Measurements from ENCODE around the gene CELF2.

The CELF2 gene

DNA sequence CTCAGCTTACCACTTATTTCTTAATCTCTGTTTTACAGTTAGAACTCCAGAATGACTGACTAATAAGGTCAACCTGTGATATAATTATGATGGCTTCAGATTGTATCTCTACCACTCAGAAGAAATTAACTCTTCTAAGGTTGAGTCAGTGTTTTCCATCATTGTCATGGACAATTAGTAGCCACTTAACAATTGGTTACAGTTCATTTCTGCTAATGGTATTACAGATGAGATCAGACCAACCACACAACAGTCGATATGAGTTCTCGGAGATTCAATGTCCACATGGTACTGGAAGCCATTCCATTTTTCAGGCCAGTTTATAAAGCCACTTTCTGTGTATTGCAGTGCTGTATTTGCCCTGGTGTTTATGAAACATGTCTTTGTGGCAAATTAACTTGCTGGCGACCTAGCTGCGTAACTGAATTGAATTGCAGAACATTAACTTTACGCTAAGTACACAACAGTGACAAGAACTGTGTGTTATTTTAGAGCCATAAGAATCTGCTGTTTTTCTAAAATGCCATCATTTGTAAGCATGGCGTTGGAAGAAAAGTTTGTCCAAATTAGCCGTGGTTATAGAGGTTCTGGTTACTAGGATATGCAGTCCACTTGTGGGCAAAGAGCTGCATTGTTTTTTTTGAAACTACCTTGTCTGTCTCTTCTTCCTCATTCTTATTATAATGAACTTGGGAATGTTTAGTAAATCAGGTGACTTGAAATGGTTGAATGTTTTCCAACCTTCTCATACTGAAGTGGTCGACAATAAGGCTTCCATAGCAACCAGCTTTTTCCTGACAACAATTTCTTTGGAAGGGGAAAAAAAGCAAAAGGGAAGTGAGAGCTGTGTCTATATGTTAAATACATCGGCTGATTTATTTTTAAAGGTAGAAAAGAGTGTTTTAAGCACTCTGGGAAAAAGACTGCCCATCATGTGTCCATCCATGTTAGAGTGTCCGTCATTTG lies 76.4 kb downstream of the CELF2 start:
- ATAC-seq (ENCODE audit: insufficient read depth, low read depth) (no peak), DNase-seq (no peak)
- H3K79me2 ChIP-seq (ENCODE audit: insufficient read depth, low read length), result no peaks in the 10 kb centered on the region
- H3K4me1 ChIP-seq (ENCODE audit: insufficient read depth, low read length), result no peaks in the 10 kb centered on the region
- no peak overlapping the region for H2AFZ ChIP-seq (ENCODE audit: low read depth, low read length)
- TF ChIP-seq, protein P1, sequence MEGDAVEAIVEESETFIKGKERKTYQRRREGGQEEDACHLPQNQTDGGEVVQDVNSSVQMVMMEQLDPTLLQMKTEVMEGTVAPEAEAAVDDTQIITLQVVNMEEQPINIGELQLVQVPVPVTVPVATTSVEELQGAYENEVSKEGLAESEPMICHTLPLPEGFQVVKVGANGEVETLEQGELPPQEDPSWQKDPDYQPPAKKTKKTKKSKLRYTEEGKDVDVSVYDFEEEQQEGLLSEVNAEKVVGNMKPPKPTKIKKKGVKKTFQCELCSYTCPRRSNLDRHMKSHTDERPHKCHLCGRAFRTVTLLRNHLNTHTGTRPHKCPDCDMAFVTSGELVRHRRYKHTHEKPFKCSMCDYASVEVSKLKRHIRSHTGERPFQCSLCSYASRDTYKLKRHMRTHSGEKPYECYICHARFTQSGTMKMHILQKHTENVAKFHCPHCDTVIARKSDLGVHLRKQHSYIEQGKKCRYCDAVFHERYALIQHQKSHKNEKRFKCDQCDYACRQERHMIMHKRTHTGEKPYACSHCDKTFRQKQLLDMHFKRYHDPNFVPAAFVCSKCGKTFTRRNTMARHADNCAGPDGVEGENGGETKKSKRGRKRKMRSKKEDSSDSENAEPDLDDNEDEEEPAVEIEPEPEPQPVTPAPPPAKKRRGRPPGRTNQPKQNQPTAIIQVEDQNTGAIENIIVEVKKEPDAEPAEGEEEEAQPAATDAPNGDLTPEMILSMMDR (IDR thresholded peaks at IDR 0.05; ENCODE audit: borderline replicate concordance, extremely low read depth, low read length, poor library complexity, severe bottlenecking), result no peak
- no peak for TF ChIP-seq EZH2 (IDR thresholded peaks at IDR 0.05; ENCODE audit: borderline replicate concordance, low read depth, low read length, severe bottlenecking)
- no peaks in the 10 kb centered on the region for H3K9me3 ChIP-seq (ENCODE audit: insufficient read depth, low read length, severe bottlenecking)
- no peak overlapping the region for H3K9ac ChIP-seq (ENCODE audit: low read depth, low read length)
- H3K36me3 ChIP-seq (ENCODE audit: insufficient read depth, low read length), result no peaks in the 10 kb centered on the region
- H3K4me2 ChIP-seq (ENCODE audit: insufficient read depth, low read length), result no peak overlapping the region
- H4K20me1 ChIP-seq (ENCODE audit: insufficient read depth, low read length), result no peaks in the 10 kb centered on the region
- H3K27me3 ChIP-seq (ENCODE audit: insufficient read depth, low read length, poor library complexity), result no peaks in the 10 kb centered on the region
- no peak overlapping the region for H3K4me3 ChIP-seq (ENCODE audit: low read depth in 1 of 2, low read length in 2 of 2)
- no peak overlapping the region for H3K27ac ChIP-seq (ENCODE audit: low read length)

DNA sequence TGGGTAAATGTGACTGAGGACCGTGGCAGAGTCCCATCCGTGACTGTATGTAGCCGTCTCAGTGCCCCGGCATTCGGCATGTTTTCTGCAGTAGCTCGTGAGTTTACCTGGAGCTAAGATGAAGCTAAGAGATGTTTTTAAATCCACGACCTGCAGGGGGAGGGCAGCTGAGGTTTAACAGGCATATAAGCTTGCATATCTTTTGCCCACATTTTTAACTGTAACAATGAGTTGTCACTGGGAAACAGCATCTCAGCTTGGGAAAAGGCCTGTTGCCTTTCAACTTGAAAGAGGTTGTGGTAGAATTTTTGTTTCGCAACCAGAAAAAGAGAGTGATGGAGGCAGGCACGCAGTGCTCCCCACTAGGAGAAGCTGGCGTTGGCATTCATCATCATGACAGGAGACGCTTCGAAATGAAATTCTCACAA lies 77.7 kb downstream of the CELF2 start:
- DNase-seq (no peak), ATAC-seq (ENCODE audit: insufficient read depth, low read depth) (no peak)
- no peak overlapping the region for H3K4me2 ChIP-seq (ENCODE audit: insufficient read depth, low read length)
- H3K79me2 ChIP-seq (ENCODE audit: insufficient read depth, low read length), result no peaks in the 10 kb centered on the region
- no peaks in the 10 kb centered on the region for H3K27me3 ChIP-seq (ENCODE audit: insufficient read depth, low read length, poor library complexity)
- no peaks in the 10 kb centered on the region for H3K9me3 ChIP-seq (ENCODE audit: insufficient read depth, low read length, severe bottlenecking)
- H3K4me1 ChIP-seq (ENCODE audit: insufficient read depth, low read length), result no peaks in the 10 kb centered on the region
- no peaks in the 10 kb centered on the region for H3K36me3 ChIP-seq (ENCODE audit: insufficient read depth, low read length)
- H3K4me3 ChIP-seq (ENCODE audit: low read depth in 1 of 2, low read length in 2 of 2), result no peak overlapping the region
- no peak overlapping the region for H2AFZ ChIP-seq (ENCODE audit: low read depth, low read length)
- H4K20me1 ChIP-seq (ENCODE audit: insufficient read depth, low read length), result no peaks in the 10 kb centered on the region
- no peak overlapping the region for H3K9ac ChIP-seq (ENCODE audit: low read depth, low read length)
- TF ChIP-seq, protein P1 (IDR thresholded peaks at IDR 0.05; ENCODE audit: borderline replicate concordance, extremely low read depth, low read length, poor library complexity, severe bottlenecking), result no peak
- no peak for TF ChIP-seq EZH2 (IDR thresholded peaks at IDR 0.05; ENCODE audit: borderline replicate concordance, low read depth, low read length, severe bottlenecking)
- no peak overlapping the region for H3K27ac ChIP-seq (ENCODE audit: low read length)

DNA sequence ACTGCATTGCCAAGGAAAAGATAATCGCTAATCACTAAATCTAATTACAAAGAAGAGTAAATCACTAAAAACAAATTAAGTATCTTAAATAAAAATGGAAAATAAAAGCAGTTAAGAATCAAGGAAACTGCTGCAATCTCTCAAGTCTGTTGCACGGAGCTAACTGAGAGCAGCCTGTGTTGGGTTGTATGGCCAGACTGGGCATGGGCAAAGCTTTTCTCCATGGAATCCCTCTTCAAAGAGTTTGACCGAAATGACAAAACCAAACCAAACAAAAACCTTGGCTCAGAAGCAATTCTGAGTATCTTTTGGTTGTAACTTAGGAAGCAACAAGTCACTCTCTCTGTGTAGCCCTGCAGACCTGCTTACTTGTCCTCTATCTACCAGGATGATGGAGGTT lies 78.8 kb downstream of the CELF2 start:
- Histone ChIP-seq H3K4me2 (ENCODE audit: insufficient read depth, low read length) (no peak overlapping the region), H3K9ac (ENCODE audit: low read depth, low read length) (no peak overlapping the region)

More for the DNA sequence above, 78.8 kb downstream of the CELF2 start:
- no peak overlapping the region for H2AFZ ChIP-seq (ENCODE audit: low read depth, low read length)
- no peak for ATAC-seq (ENCODE audit: insufficient read depth, low read depth)
- TF ChIP-seq EZH2 (IDR thresholded peaks at IDR 0.05; ENCODE audit: borderline replicate concordance, low read depth, low read length, severe bottlenecking), result no peak
- TF ChIP-seq, protein P1 (IDR thresholded peaks at IDR 0.05; ENCODE audit: borderline replicate concordance, extremely low read depth, low read length, poor library complexity, severe bottlenecking), result no peak
- no peaks in the 10 kb centered on the region for H4K20me1 ChIP-seq (ENCODE audit: insufficient read depth, low read length)
- no peak overlapping the region for H3K4me3 ChIP-seq (ENCODE audit: low read depth in 1 of 2, low read length in 2 of 2)
- H3K79me2 ChIP-seq (ENCODE audit: insufficient read depth, low read length), result no peaks in the 10 kb centered on the region
- H3K9me3 ChIP-seq (ENCODE audit: insufficient read depth, low read length, severe bottlenecking), result no peaks in the 10 kb centered on the region
- H3K27ac ChIP-seq (ENCODE audit: low read length), result no peak overlapping the region
- no peaks in the 10 kb centered on the region for H3K27me3 ChIP-seq (ENCODE audit: insufficient read depth, low read length, poor library complexity)
- no peaks in the 10 kb centered on the region for H3K36me3 ChIP-seq (ENCODE audit: insufficient read depth, low read length)
- no peak for DNase-seq
- no peaks in the 10 kb centered on the region for H3K4me1 ChIP-seq (ENCODE audit: insufficient read depth, low read length)

All from DND-41 (cell line).